Measurements from ENCODE around the gene SLC38A4.

DNA sequence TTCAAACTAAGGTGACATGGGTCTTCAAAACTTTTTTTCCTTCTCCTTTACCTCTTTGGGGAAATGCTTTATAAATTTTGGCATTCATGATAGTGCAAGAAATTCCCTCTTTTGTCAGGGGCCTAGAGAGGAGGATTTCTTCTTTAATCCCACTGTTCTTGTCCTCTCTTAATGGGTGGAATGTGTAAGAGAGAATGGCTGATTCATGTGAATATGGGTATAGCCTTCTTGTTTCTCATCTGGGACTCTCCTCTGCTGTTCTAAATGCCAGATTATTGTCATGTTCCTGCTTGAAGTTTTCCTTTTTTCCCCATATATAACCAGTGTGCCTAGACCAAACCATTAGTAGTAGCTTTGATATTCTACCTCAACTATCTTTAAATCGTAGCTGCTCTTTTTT is 46.7 kb downstream of the SLC38A4 start:
- TF ChIP-seq, protein P1, sequence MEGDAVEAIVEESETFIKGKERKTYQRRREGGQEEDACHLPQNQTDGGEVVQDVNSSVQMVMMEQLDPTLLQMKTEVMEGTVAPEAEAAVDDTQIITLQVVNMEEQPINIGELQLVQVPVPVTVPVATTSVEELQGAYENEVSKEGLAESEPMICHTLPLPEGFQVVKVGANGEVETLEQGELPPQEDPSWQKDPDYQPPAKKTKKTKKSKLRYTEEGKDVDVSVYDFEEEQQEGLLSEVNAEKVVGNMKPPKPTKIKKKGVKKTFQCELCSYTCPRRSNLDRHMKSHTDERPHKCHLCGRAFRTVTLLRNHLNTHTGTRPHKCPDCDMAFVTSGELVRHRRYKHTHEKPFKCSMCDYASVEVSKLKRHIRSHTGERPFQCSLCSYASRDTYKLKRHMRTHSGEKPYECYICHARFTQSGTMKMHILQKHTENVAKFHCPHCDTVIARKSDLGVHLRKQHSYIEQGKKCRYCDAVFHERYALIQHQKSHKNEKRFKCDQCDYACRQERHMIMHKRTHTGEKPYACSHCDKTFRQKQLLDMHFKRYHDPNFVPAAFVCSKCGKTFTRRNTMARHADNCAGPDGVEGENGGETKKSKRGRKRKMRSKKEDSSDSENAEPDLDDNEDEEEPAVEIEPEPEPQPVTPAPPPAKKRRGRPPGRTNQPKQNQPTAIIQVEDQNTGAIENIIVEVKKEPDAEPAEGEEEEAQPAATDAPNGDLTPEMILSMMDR (IDR thresholded peaks at IDR 0.05 in 8 of 11, conservative IDR thresholded peaks at IDR 0.05 in 3 of 11), result no peak
- TF ChIP-seq POLR2A (IDR thresholded peaks at IDR 0.05), result no peak
- no peak for TF ChIP-seq POLR2AphosphoS5 (IDR thresholded peaks at IDR 0.05)
